ENCODE data around the gene ALDOA.
A peak's percentile ranks its signal among the peaks of the same experiment; 100 is the strongest.

ALDOA gene

GRCh38 chr16:30053376-30054015, 12.1 kb upstream of the ALDOA start:
- Histone ChIP-seq H3K27me3 (ENCODE audit: insufficient read depth, poor library complexity, severe bottlenecking) (no peaks in the 10 kb centered on the region), H3K4me3 (replicated peaks; ENCODE audit: insufficient read depth, low read length) (peak overlapping the region; percentile 82), H3K27ac (replicated peaks) (peak overlapping the region; percentile 88)
- no peak for TF ChIP-seq CTCF (IDR thresholded peaks at IDR 0.05; ENCODE audit: insufficient read depth, low read length)
- peak; percentile 49; the same call in 1 of the 2 replicates for TF ChIP-seq SPI1 (IDR thresholded peaks at IDR 0.05; ENCODE audit: borderline replicate concordance, low read depth)
- TF ChIP-seq POLR2AphosphoS5 (IDR thresholded peaks at IDR 0.05; ENCODE audit: low read depth): no peak
- DNase-seq (ENCODE audit: low read depth in 1 of 2, low spot score in 1 of 2): no peak

DNA sequence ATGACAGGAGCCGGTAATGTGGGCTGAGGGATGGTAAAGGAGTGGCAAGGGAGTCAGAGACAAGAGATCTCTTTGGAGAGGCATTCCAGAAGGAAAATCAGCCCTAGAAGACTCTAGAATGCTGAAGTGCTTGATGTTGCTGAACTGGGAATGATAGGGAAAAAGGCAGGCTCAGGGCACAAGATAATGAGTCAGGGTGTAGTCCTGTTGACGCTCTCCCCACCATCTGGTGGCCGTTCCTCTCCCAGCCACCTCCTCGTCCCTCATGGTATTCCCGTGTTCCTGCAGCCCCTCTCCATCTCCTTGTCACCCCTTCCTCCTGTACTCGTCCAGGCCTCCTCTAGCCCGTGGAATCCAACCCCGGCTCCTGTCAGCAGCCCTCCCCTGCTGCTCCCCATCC, 11.1 kb upstream of the ALDOA start:
- DNase-seq (ENCODE audit: low read depth in 1 of 2, low spot score in 1 of 2): no peak
- H3K27me3 ChIP-seq (ENCODE audit: insufficient read depth, poor library complexity, severe bottlenecking): no peaks in the 10 kb centered on the region
- no peak for TF ChIP-seq CTCF (IDR thresholded peaks at IDR 0.05; ENCODE audit: insufficient read depth, low read length)
- TF ChIP-seq POLR2AphosphoS5 (IDR thresholded peaks at IDR 0.05; ENCODE audit: low read depth): no peak
- TF ChIP-seq SPI1 (IDR thresholded peaks at IDR 0.05; ENCODE audit: borderline replicate concordance, low read depth): no peak
- no peak for TF ChIP-seq GABPA (IDR thresholded peaks at IDR 0.05; ENCODE audit: low read depth)
- no peak for TF ChIP-seq REST (IDR thresholded peaks at IDR 0.05; ENCODE audit: insufficient replicate concordance, low read depth)
- no peak overlapping the region for H3K27ac ChIP-seq (replicated peaks)
- H3K4me3 ChIP-seq (replicated peaks; ENCODE audit: insufficient read depth, low read length): no peak overlapping the region

DNA sequence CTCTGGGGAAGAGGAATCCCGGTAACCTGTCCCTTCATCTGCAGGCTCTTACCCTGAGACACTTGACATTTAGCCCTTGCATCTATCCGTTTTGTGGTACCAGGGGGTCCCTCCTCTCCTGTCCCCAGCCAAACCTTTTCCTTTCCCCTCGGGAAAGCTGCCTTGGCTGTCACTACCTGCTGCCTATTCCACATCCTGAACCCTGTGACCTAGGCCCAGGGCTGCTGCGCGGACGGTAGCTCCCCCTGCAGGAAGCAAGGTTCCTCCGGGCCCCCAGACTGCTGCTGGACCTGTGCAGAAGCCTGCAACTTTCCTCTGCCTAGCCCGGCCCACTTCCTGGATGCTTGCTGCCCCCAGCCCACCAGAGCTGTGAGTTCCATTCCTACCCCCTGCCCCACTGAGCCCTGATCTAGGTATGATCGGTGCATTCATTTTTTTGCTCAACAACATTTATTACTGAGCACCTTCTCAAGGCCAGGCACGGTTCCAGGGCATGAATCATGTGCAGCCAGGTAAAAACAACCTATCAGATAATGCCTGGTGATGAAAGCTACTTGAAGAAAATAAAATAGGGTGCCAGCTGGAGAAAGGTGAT, 10.5 kb upstream of the ALDOA start:
- peak in 1 of 2 experiments; percentile 61 for DNase-seq (ENCODE audit: low read depth in 1 of 2, low spot score in 1 of 2)
- Histone ChIP-seq H3K4me3 (replicated peaks; ENCODE audit: insufficient read depth, low read length) (no peak overlapping the region), H3K27ac (replicated peaks) (no peak overlapping the region), H3K27me3 (ENCODE audit: insufficient read depth, poor library complexity, severe bottlenecking) (no peaks in the 10 kb centered on the region)
- TF ChIP-seq CTCF (IDR thresholded peaks at IDR 0.05; ENCODE audit: insufficient read depth, low read length) (peak; percentile 71), POLR2AphosphoS5 (IDR thresholded peaks at IDR 0.05; ENCODE audit: low read depth) (no peak), REST (IDR thresholded peaks at IDR 0.05; ENCODE audit: insufficient replicate concordance, low read depth) (no peak), GABPA (IDR thresholded peaks at IDR 0.05; ENCODE audit: low read depth) (no peak), SPI1 (IDR thresholded peaks at IDR 0.05; ENCODE audit: borderline replicate concordance, low read depth) (no peak)
